Upper lobe of right lung (tissue), 1 donor: ENCODE data around the gene TGOLN2. TPM values are rescaled to one million over a fixed set of nuclear protein-coding genes. Genes with fewer than 3 reads are reported as not detected.
A peak's percentile ranks its signal among the peaks of the same experiment; 100 is the strongest.

ENCODE experiments used
- ATAC-seq: fragments of 200-7000 bp; cut with Tn5 transposase; one replicate; pipeline ENCODE4 v1.9.1; 2020; ENCODE audit warnings: mild to moderate bottlenecking, moderate library complexity
- DNase-seq: peaks from one replicate; pipeline ENCODE4 v3.0.0-alpha.2; 2020
- H3K27ac ChIP-seq: fragments of 200-600 bp; one replicate; pipeline ENCODE4 v1.8.0; 2022
- H3K27me3 ChIP-seq: fragments of 200-600 bp; one replicate; pipeline ENCODE4 v1.8.0; 2022; ENCODE audit warnings: mild to moderate bottlenecking
- H3K36me3 ChIP-seq: fragments of 200-600 bp; one replicate; pipeline ENCODE4 v1.8.0; 2022
- H3K4me1 ChIP-seq: fragments of 200-600 bp; one replicate; pipeline ENCODE4 v1.8.0; 2022
- H3K4me3 ChIP-seq: fragments of 200-600 bp; one replicate; pipeline ENCODE4 v1.8.0; 2022; ENCODE audit warnings: mild to moderate bottlenecking
- H3K9me3 ChIP-seq: fragments of 200-600 bp; one replicate; pipeline ENCODE4 v1.8.0; 2022
- CTCF ChIP-seq: fragments of 200-600 bp; IDR thresholded peaks from one replicate; pipeline ENCODE4 v1.8.0; 2022; ENCODE audit warnings: antibody characterized with exemption
- intact Hi-C: fragments of 100-400 bp; cut with DNase I; formaldehyde crosslinking; loops from one replicate; pipeline ENCODE4 v1.11.0; 2022
- total RNA-seq: library from RNA; stranded (reverse); fragmentation: NEBNext Ultra II Directional; extraction: Animal tissue kit (Norgen Biotek cat#: 25700); gene quantifications from one replicate; pipeline ENCODE4 v1.2.1, GENCODE V29; 2021
- donor health status: DM: no; HTN: yes; CAD: no; lungs with severe emphysema.

The TGOLN2 gene
- total RNA-seq, 1 donor from 2014 or later, result 156 TPM

- DNase-seq, result no peak
- ATAC-seq, result no peak
Observed at GRCh38 chr2:85272357-85272756, 55.4 kb downstream of the TGOLN2 start.

GRCh38 chr2:85269959-85270358, 57.8 kb downstream of the TGOLN2 start:
- Histone ChIP-seq H3K27ac (peak overlapping the region; percentile 25), H3K9me3 (no peaks in the 10 kb centered on the region), H3K36me3 (no peaks in the 10 kb centered on the region), H3K27me3 (no peaks in the 10 kb centered on the region), H3K4me1 (peaks cover 35% of the 10 kb centered on the region), H3K4me3 (no peak overlapping the region)
- no peak for TF ChIP-seq CTCF
- DNase-seq, result no peak
- ATAC-seq, result peak; percentile 76
- intact Hi-C loops, result no loop called here

More at GRCh38 chr2:85272357-85272756, 55.4 kb downstream of the TGOLN2 start:
- Histone ChIP-seq H3K36me3 (no peaks in the 10 kb centered on the region), H3K4me1 (peaks cover 33% of the 10 kb centered on the region), H3K9me3 (no peaks in the 10 kb centered on the region), H3K27me3 (no peaks in the 10 kb centered on the region), H3K4me3 (no peak overlapping the region), H3K27ac (no peak overlapping the region)
- intact Hi-C loops, result no loop called here
- TF ChIP-seq CTCF, result no peak

Other genes starting within 250 kb of the TGOLN2 start
- 21.1 TPM for gene TCF7L1, start 194.6 kb downstream of the TGOLN2 start, total RNA-seq
- 58.1 TPM for gene RETSAT, start 26.5 kb upstream of the TGOLN2 start, total RNA-seq
- 22.0 TPM for gene ELMOD3, start 26.8 kb upstream of the TGOLN2 start, total RNA-seq
- 419 TPM for gene CAPG, start 82.4 kb upstream of the TGOLN2 start, total RNA-seq
- gene SH2D6, start 90.7 kb upstream of the TGOLN2 start, total RNA-seq, result 1.0 TPM
- gene MAT2A, start 211.2 kb upstream of the TGOLN2 start, total RNA-seq, result 212 TPM
- gene GGCX, start 233.5 kb upstream of the TGOLN2 start, total RNA-seq, result 73.2 TPM
- 235 TPM for gene VAMP8, start 249.6 kb upstream of the TGOLN2 start, total RNA-seq